IPS-11a (cell line): ENCODE data around the gene KCNMB2.
"Not testable (repeated sequence)": the region's sequence is repeated elsewhere in the genome, so short reads cannot be mapped to it uniquely, and the experiment has no call there.

Experiments used
- H3K4me3 ChIP-seq: one replicate; pipeline ENCODE4 v1.5.1; 2013; ENCODE audit warnings: low read depth, low read length, control low read depth

Gene KCNMB2

DNA sequence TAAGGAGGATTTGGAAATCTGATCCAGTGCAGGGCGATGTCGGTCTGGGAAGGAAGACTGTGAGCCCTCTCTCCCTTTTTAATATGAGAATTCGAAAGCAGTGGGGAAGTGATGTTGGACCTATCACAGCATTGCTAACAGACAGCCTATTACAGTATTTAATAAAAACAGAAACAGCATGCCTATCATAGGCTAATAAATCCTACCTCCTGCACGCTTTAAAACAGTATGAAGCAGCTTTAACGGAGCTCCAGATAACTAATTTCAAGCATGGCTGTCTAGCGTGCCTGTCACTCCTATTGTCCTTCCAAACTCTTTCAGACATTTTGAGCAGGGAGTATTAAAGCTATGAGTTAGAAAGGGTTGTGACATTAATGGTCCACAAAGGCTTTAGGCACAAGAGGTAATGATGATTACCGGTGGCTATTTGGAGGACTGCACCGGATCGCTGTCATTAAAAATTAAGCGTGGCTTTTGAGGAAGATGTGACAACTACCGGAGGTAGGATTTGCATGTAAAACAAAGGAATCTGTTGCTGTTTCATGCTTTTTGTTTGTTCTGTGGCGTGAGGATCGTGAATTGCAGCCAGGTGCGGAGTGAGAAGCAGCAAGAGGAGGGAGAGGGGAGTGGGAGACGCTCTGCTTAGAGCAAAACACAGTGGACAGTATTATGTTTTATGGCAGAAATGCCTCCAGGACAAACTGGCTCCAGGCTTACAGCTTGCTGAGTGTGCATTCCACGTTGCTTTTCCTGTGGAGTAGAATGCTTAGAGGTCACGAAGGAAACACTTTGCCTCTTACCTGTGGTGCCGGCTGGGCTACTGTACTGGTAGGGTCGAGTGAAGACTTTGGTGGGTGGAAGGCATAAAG, at the start of gene KCNMB2:
Gene KCNMB2, plus strand, starts transcription at position 226 of the 869 bp plus-strand sequence.
- H3K4me3 ChIP-seq, result peak within 1 kb of the TSS; percentile 31

DNA sequence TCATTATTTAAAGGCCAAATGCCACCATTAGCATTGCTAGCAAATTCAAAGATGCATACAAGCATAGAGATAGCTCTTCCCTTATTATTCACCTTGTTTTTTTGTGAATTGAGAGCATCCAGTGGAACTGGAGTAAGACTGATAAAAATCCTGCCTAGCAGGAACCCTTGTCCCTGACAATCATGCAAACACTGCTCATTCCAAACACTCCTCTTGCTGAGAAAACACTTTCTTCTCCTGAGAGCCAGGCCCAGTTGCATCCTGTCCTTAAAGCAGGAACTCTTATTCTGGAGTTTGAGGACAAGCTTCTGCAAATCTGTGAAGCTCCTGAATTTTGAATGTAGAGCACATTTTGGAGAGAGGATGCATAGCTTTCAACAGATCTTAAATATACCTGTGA, 49.3 kb upstream of the KCNMB2 start:
- no peak overlapping the region for H3K4me3 ChIP-seq

DNA sequence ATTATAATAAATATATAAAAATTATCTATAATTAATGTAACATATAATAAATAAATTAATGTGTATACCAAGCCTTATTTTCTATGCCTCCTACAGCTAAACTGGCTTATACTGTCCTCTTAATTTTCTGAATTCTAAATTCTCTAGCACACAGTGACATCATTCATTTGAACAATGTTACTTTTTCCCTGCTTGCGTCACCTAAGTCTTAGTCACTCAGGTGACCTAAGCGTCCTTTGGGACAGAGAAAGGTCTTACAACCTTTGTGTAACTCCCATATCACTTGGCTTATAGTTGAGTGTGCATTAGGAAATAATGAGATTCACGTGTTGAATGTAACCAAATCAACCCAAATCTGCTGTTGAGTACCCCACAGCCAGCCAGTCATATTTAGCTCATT, 48.5 kb upstream of the KCNMB2 start:
- H3K4me3 ChIP-seq, result no peak overlapping the region

DNA sequence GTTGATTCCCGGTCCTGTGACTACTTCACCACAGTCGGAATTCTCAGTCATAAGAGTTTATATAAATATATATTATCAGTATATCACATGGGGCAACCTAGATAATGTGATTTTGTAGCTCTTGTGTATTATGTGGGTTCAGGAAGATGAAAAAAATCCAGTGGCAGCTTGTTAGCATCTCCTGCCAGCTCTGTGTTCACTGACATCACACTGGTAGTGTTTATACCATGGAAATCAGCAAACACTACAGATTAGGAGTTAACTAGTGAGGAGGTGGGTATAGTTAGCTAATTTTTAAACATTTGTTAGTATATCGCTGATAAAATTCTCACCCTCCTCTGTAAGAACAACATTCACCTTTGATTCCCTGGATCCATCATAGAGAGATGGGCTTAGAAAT, 44.5 kb upstream of the KCNMB2 start:
- no peak overlapping the region for H3K4me3 ChIP-seq

DNA sequence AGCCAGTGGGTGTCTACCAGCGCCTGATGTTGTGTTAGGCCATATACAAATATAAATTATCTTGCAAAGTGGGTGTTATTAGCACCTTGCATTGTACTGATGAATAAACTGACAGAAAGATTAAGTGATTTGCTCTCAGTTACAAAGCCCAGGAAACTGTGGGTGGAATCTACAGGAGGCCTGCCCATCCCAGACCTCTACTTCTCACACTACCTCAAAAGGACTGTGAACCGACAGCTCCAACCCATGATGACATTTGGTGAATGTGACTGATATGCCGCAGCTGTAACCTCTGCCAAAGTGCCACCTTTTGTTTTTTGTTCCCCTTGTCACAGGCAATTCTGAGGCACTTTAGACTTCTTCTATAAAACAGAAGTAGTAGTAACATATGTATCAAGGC, 43.7 kb upstream of the KCNMB2 start:
- no peak overlapping the region for H3K4me3 ChIP-seq

DNA sequence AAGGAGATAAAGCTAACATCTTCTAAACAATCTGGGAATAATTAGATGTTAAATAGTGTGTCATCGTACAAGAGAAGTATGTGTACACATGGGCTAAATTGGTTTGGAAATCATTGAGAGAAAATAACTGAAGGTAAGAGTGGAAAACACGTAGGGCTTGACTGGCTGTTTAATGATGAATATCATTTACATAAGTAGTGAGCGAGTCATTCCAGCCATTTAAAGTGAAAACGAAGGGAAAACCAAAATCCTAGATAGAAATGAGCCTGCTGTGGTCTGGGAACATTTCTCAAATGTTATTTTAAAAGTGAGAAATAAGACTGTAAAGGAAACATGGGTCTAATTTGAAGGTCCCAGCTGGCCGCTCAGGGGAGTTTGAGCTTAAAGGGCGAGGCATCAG, 41.9 kb upstream of the KCNMB2 start:
- H3K4me3 ChIP-seq, result no peak overlapping the region

DNA sequence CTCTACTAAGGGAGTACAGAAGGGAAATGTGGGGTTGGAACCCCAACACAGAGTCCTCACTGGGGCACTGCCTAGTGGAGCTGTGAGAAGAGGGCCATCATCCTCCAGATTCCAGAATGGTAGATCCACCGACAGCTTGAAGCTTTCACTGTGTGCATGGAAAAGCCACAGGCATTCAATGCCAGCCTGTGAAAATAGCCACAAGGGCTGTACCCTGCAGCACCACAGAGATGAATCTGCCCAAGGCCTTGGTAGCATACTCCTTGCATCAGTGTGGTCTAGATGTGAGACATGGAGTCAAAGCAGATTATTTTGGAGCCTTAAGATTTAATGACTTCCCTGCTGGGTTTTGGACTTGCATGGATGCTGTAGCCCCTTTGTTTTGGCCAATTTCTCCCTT, 39.3 kb upstream of the KCNMB2 start:
- H3K4me3 ChIP-seq, result no peak overlapping the region

DNA sequence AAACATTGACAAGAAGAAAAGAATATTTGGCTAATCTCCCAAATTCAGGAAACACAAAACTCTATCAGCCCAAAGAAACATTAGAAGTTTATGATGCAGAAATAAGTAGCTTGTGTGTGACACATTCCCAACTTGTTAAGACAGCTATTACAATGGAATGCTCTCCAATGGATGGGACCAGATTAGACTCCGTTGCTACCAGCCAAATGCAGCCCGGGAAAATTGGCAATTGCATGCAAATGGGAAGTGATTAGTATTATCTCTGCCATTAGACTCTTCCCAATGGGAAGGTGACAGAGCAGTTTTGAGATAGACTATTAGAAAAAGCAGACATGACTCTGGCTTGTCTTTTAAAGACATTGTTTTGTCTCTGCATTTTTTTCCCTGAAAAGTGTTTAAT, 37.4 kb upstream of the KCNMB2 start:
- H3K4me3 ChIP-seq, result no peak overlapping the region

DNA sequence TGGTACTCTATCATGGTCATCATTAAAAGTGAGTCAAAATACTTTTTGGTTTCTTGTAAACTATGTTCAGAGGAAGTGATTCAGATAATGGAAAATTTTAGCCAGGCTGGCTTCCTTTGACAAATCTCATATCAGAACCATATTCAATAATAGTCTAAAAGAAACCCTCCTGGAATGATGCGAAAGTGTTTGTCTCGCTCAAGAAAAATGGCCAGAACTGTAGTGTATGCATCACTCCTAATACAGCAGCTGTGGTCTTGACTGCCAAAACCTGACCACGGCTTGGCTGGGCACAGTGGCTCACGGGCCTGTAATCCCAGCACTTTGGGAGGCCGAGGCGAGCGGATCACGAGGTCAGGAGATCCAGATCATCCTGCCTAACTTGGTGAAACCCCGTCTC, 35.6 kb upstream of the KCNMB2 start:
- H3K4me3 ChIP-seq, result no peak overlapping the region

DNA sequence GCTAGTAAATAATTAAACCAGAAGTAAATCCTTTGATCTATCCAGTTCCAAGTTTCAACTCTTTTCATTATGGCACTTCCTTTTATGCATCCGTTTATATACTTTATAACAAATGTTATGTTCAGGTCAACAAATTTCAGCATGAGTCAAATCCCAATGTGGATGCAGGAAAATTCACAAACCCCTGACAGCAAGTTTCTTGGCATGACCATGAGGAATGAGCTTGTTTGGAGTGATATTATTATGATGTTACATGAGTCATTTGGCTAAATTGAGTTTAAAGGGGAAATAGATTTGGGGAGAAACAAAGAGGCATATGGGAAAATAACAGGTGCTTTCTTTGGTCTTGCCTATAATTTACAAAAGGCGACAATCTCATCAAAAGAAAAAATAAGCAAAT, 32.1 kb upstream of the KCNMB2 start:
- H3K4me3 ChIP-seq, result no peak overlapping the region

DNA sequence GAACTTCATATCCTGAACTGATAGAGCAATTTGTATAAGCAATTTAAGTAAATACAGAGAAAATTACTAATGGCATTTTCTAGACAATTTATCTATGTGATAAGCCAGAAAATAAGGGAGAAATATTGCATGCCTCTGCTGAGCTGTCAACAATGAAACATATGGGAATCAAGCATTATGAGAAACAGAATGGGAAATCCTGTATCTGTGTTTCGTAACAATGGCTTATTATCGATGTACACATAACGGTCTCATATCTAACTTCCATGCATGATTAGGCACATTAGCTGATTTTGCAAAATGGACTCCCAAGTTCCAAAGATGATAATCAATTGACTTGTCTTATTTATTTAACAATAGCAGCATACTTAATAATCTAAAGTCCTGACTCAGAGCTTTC, 30.4 kb upstream of the KCNMB2 start:
- no peak overlapping the region for H3K4me3 ChIP-seq

DNA sequence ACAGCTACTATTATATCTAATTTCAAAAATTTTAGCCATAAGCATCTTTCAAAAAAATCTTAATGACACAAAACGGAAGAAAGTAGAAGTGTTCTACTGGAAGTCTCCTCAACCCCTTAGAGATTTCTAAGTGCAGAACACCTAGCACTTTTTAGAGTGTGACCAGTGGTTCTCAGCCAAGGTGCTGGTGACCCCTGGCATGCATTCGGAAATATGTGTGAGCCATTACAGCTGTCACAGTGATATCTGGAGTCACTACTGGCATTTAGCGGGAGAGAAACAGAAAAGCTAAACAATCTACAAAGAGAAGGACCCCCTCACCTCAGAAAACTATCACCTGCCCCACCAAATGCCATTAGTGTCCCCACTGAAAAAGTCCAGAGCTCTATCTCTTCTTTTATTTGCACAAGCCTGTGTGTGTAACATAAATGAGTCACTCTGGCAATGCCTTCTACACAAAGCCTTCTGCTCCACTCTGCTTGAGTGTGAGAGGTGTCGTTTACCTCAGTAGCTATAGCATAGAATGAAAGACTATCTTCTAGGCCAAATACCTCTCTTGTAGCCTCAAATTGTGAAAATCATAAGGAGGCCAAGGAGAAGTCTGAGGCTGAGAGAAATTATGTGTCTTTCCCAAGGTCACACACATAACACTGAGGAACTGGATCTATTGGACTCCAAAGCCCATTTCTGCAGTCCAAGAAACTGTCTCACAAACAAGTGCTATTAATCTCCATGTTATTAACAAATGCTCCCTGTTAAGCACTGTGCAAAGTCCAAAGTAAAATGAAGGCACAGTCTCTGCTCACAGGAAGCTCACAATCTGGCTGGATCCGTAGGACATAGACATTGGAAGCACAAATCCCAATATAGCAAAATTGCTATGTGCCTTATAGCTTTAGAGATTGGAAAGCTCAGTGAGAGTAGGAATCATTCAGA, 28.5 kb upstream of the KCNMB2 start:
- H3K4me3 ChIP-seq, result no peak overlapping the region

DNA sequence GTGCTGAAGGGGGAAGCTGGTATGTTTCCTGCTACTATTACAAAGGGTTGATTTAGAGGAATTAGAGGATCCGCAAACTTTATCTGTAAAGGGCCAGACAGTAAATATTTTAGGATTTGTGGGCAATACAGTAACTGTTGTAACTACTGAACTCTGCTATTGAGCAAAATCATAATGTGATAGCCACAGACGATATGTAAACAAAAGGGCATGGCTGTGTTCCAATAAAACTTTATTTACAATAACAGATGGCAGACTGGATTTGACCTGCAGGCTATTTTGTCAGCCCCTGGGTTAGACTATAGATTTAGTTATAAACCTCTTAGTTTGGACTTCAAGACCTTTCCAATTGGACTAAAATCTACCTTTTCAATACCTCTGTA, 27.8 kb upstream of the KCNMB2 start:
- no peak overlapping the region for H3K4me3 ChIP-seq

DNA sequence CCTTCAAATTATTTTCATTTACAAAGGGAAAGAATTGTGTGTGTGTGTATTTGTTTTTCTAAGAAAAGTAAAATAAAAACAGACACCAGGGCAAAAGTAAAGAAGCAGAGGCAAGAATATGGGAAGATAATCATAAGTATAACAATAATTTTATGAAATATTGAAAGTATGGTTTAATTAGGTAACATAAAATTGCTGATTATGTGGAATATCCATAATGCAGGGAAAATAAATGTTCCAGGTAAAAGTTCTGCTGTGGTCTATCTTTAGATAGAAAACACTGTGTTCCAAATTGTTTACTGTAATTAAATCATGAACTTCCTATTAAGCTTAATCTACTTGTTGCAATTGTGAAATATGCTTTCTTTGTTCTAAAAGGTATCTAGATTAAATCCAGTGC, 25.7 kb upstream of the KCNMB2 start:
- no peak overlapping the region for H3K4me3 ChIP-seq

DNA sequence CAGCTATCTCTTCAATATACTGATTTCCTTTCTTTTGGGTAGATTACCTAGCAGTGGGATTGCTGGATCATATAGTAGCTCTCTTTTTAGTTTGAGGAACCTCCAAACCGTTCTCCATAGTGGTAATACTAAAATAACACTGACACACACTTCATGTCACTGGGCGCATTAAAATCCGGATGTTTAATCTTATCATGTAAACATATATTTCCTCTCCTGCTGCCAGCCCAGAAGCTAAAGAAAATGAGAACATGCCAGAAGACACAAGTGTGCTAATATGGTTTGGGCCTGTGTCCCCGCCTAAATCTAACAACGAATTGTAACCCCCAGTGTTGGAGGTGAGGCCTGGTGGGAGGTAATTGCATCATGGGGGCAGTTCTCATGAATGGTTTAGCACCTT, 23.6 kb upstream of the KCNMB2 start:
- no peak overlapping the region for H3K4me3 ChIP-seq

DNA sequence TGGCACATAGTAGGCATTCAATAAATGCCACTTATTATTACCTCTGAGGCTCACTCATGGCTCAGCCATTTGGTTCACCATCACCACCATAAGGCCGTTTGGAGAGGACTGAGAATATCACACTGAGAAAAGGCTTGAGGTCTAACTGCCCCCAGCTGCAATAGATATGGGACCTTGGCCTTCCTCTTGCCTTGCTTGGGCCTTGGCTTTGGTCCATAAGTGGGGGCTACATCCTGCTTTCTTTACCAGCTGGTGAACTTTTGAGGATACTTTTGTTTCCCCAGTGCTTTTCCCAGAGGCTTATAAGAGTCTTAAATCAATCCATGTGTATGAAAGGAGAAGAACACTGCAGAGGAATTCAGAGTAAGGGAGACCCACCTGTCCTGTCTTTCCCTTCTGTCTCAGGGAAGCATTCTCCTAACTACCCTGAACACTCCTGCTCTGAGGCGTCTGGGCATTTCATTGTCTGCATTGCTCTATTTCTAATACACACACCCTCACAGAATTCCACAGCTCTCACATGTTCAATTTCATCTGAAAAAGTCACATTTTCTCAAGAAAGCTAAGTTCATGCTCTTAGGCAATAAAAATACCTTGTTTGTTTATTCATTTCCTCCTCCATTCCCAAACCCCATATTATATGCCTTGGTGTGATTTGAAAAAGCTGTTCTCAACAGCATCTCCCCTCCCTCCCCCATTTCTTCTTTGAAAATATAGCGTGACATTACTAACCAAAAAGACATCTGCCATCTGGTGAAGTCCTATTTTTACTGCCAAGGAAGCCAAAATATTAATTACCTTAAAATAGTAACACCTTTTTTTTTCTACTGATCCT, 22.5 kb upstream of the KCNMB2 start:
- no peak overlapping the region for H3K4me3 ChIP-seq

DNA sequence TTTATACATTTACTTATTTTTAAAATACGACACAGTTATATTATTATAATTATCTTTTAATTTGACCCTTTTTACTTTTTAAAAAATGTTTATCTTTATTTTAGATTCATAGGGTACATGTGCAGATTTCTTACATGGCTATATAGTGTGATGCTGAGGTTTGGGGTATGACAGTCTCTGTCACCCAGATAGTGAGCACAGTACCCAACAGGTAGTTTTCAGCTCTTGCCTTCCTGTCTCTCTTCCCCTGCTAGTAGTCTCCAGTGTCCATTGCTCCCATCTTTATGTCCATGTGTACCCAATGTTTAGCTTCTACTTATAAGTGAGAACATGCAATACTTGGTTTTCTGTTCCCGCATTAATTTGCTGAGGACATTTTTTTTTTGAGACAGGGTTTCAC, 21.8 kb upstream of the KCNMB2 start:
- no peak overlapping the region for H3K4me3 ChIP-seq

DNA sequence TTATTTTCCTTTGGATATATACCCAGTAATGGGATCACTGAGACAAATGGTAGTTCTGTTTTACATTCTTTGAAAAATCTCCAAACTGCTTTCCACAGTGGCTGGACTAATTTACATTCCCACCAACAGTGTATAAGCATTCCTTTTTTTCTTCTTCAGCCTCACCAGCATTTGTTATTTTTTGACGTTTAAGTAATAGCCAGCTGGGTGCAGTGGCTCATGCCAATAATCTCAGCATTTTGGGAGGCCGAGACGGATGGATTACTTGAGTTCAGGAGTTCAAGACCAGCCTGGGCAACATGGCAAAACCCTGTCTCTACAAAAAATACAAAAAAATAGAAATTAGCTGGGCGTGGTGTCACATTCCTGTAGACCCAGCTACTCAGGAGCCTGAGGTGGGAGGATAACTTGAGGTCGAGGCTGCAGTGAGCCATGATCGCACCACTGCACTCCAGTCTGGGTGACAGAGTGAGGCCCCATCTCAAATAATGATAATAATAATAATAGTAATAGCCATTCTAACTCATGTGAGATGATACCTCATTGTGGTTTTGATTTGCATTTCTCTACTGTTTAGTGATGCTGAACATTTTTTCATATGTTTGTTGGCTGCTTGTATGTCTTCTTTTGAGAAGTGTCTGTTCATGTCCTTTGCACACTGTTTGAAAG, 21.0 kb upstream of the KCNMB2 start:
- H3K4me3 ChIP-seq, result not testable (repeated sequence)

DNA sequence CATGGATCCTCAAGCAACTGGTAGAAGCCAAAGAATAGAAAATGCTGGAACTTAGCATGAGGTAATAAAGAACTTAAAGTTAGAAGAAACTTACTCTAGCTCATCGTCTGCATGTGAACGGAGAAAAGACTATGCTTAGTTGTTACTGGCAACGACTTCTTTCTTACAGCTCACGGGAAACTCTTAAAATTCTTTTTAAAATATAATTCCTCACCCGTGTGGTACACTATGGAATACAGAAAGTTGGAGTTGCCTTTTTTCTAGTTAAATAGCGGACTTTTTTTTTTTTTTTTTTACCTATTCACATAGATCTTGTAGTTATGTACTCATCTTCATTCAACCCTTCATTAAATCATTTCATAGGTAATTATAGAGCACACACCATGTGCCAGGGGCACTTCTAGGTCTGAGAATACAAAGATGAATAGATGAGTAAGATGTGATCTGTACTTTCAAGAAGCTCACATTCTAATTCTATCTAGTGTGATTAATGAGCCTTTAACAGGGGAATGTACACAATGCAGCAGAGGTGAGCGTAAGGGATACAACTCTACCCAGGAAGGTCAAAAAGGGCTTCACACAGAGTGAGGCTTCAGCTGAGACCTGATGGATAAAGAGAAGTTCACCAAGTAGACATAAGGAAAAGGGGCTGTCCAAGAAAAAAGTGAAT, 18.4 kb upstream of the KCNMB2 start:
- H3K4me3 ChIP-seq, result no peak overlapping the region
